K562 (cell line): ENCODE results near the gene POU2AF3. TPM values are rescaled to one million over a fixed set of nuclear protein-coding genes. Genes with fewer than 3 reads are reported as not detected.

Experiments
- ATAC-seq: fragments of 200-7000 bp; cut with Tn5 transposase; 3 replicates; pipeline ENCODE4 v1.9.1; 2020; ENCODE audit warnings: moderate library complexity
- BruUV-seq: library from RNA; stranded (reverse); fragments of 400-500 nt; replicated peaks from 2 replicates; lab custom pipeline; 2021; lab: Mats Ljungman, UMichigan
- CTCF ChIA-PET: fragments of 300-600 bp; formaldehyde crosslinking; extraction: SDS; loops from one replicate; lab custom pipeline; 2021; ENCODE audit warnings: low intra/inter-chr PET ratio; lab: Yijun Ruan, JAX
- POLR2A ChIA-PET: fragments of 300-600, 350-650 bp; sonication (Branson Sonifier 250); formaldehyde crosslinking; extraction: SDS; loops from one replicate; lab custom pipeline; 2021; ENCODE audit warnings: antibody characterized with exemption, inconsistent platforms; lab: Yijun Ruan, JAX
- DNase-seq, 4 experiments: peaks; one replicate each; pipeline versions ENCODE4 v3.0.0 to v3.0.0-alpha.2; 2011 to 2018; ENCODE audit warnings: low spot score in 3 of 4, mixed read lengths in 3 of 4; ENCODE audit errors: extremely low read depth in 1 of 4
- FAIRE-seq: peaks from 2 replicates; lab custom pipeline; 2011; peaks lifted over from hg19 to GRCh38; lab: Jason Lieb, UNC
- H2AFZ ChIP-seq: 2 replicates; pipeline ENCODE4 v1.6.0; 2011; ENCODE audit warnings: low read depth, low read length, control low read depth, inconsistent platforms
- H3K27ac ChIP-seq: fragments of 200-600 bp; 3 replicates; pipeline ENCODE4 v1.8.0; 2011; ENCODE audit warnings: low read depth, mild to moderate bottlenecking, control low read depth, inconsistent platforms, low read length, moderate library complexity, mixed read lengths; ENCODE audit errors: extremely low read depth
- H3K27me3 ChIP-seq, 2 experiments: fragments of 300-600 bp in 1 of 2; 2 replicates in 1 of 2; 3 replicates in 1 of 2; pipeline versions ENCODE4 v1.6.0 to v1.8.0; 2011; ENCODE audit warnings: inconsistent platforms in 2 of 2, low read length in 2 of 2, mild to moderate bottlenecking in 1 of 2, mixed read lengths in 1 of 2, moderate library complexity in 1 of 2; ENCODE audit not compliant: control insufficient read depth in 2 of 2, insufficient read depth in 2 of 2
- H3K36me3 ChIP-seq: fragments of 300-600 bp; 3 replicates; pipeline ENCODE4 v1.8.0; 2011; ENCODE audit warnings: mild to moderate bottlenecking, low read length, inconsistent platforms; ENCODE audit not compliant: control insufficient read depth, insufficient read depth
- H3K4me1 ChIP-seq, 2 experiments: fragments of 200-600 bp in 1 of 2; replicated peaks in 1 of 2; 2 replicates in 1 of 2; 3 replicates in 1 of 2; pipeline versions ENCODE4 v1.5.1 to v1.8.0; 2011; ENCODE audit warnings: inconsistent platforms in 2 of 2, low read length in 2 of 2, mild to moderate bottlenecking in 1 of 2, mixed read lengths in 1 of 2, moderate library complexity in 1 of 2; ENCODE audit not compliant: control insufficient read depth in 2 of 2, insufficient read depth in 2 of 2
- H3K4me2 ChIP-seq: 2 replicates; pipeline ENCODE4 v1.6.1; 2011; ENCODE audit warnings: low read length, control low read depth, inconsistent platforms, mixed read lengths; ENCODE audit not compliant: insufficient read depth
- H3K4me3 ChIP-seq: fragments of 200-600 bp; sonication (generic), shearing (Covaris generic); 2 replicates; pipeline ENCODE4 v1.5.1; 2016; ENCODE audit warnings: control low read depth, inconsistent platforms
- H3K79me2 ChIP-seq: fragments of 200-600 bp; 3 replicates; pipeline ENCODE4 v1.8.0; 2011; ENCODE audit warnings: low read length, inconsistent platforms; ENCODE audit not compliant: control insufficient read depth, insufficient read depth
- H3K9ac ChIP-seq, 2 experiments: 2 replicates each; pipeline versions ENCODE4 v1.6.0 to v1.6.1; 2011; ENCODE audit warnings: low read depth in 2 of 2, low read length in 2 of 2, control low read depth in 1 of 2, inconsistent platforms in 1 of 2, mild to moderate bottlenecking in 1 of 2, mixed read lengths in 1 of 2; ENCODE audit not compliant: insufficient read depth in 1 of 2
- H3K9me1 ChIP-seq: one replicate; pipeline ENCODE4 v1.6.0; 2011; ENCODE audit warnings: inconsistent platforms, mild to moderate bottlenecking, low read length, moderate library complexity; ENCODE audit not compliant: control insufficient read depth, insufficient read depth
- H3K9me3 ChIP-seq: replicated peaks from 2 replicates; pipeline ENCODE4 v1.5.1; 2011; ENCODE audit warnings: low read depth, low read length, inconsistent platforms; ENCODE audit not compliant: control insufficient read depth, insufficient read depth
- H4K20me1 ChIP-seq: replicated peaks from 2 replicates; pipeline ENCODE4 v1.6.1; 2011; ENCODE audit warnings: low read length, inconsistent platforms, mixed read lengths; ENCODE audit not compliant: control insufficient read depth, insufficient read depth
- ATF1 ChIP-seq, 2 experiments: fragments of 450-650 bp in 1 of 2; IDR thresholded peaks; 2 replicates each; pipeline ENCODE4 v1.6.1; 2016; ENCODE audit warnings: missing compliant biosample characterization in 1 of 2, missing genetic modification characterization in 1 of 2
- BRCA1 ChIP-seq, 2 experiments: fragments of 450-650 bp in 1 of 2; sonication (generic) in 1 of 2; formaldehyde crosslinking in 1 of 2; IDR thresholded peaks; 2 replicates each; pipeline versions ENCODE4 v1.5.0 to v1.6.1; 2017 to 2020; ENCODE audit warnings: mild to moderate bottlenecking in 1 of 2, missing genetic modification reagents in 1 of 2
- KHSRP ChIP-seq: fragments of 450-650 bp; IDR thresholded peaks from 2 replicates; pipeline ENCODE4 v1.6.1; 2017
- NCOR1 ChIP-seq: fragments of 450-650 bp; IDR thresholded peaks from 2 replicates; pipeline ENCODE4 v1.6.1; 2016; ENCODE audit warnings: mild to moderate bottlenecking, moderate library complexity
- NFE2L1 ChIP-seq: fragments of 450-650 bp; IDR thresholded peaks from 2 replicates; pipeline ENCODE4 v1.6.1; 2016; ENCODE audit warnings: missing genetic modification characterization, low read depth, mild to moderate bottlenecking, missing compliant biosample characterization, moderate library complexity, borderline replicate concordance
- RBM34 ChIP-seq: fragments of 200-400 bp; formaldehyde crosslinking; IDR thresholded peaks from 2 replicates; pipeline ENCODE4 v1.6.1; 2018; ENCODE audit warnings: low read length, borderline replicate concordance; ENCODE audit not compliant: insufficient read depth
- WGBS: fragments of 100-300 bp; shearing (Covaris generic); methylation state at CpG from one replicate; pipeline ENCODE4 v1.1.6; 2016; ENCODE audit warnings: low coverage, mixed read lengths; ENCODE audit not compliant: insufficient coverage; ENCODE audit errors: missing lambda C conversion rate; 5-methylcytosine and 5-hydroxymethylcytosine counted together
- in situ Hi-C: fragments of 300-500 bp; cut with MboI; formaldehyde crosslinking; loops from 4 replicates; pipeline ENCODE4 v1.15.0; 2018; ENCODE audit warnings: inconsistent platforms, mixed read lengths
- intact Hi-C: fragments of 100-400 bp; cut with micrococcal nuclease; formaldehyde crosslinking; loops from 2 replicates; pipeline ENCODE4 v1.14.2; 2022
- polyA plus RNA-seq, 8 experiments: library from polyadenylated mRNA; depleted of rRNA in 4 of 8; stranded (reverse) in 5 of 8; unstranded in 3 of 8; fragments of >200 nt; fragmentation: Nextera tagmentation in 2 of 8; fragmentation: Illumina TruSeq in 1 of 8; extraction: Ambion mirVana in 2 of 8; extraction: Trizol in 1 of 8; gene quantifications; 2 replicates each; pipeline versions ENCODE4 v1.2.1 to v1.2.3, GENCODE V29; 2011 to 2014; ENCODE audit warnings: inconsistent platforms in 1 of 8, missing spikeins in 1 of 8
- total RNA-seq, 7 experiments: library from RNA; depleted of rRNA in 6 of 7; stranded (reverse); fragments of >200 nt in 6 of 7; fragmentation: Illumina TruSeq in 2 of 7; extraction: Trizol in 2 of 7; gene quantifications; 2 replicates each; pipeline versions ENCODE4 v1.2.1 to v1.2.3, GENCODE V29; 2011 to 2021; ENCODE audit warnings: low replicate concordance in 1 of 7
- TF ChIP-seq, protein P1 (sequence below): IDR thresholded peaks from 2 replicates; pipeline ENCODE4 v1.6.1; 2012; ENCODE audit warnings: low read depth, low read length, improper control_type of control experiment, borderline replicate concordance
- TF ChIP-seq, protein P2 (sequence below): sonication (generic); formaldehyde crosslinking; IDR thresholded peaks from 2 replicates; pipeline ENCODE4 v1.8.0; 2023; ENCODE audit warnings: missing genetic modification reagents, mild to moderate bottlenecking, borderline replicate concordance
- TF ChIP-seq, protein P3 (sequence below), 2 experiments: fragments of 450-650 bp in 1 of 2; sonication (generic) in 1 of 2; formaldehyde crosslinking; conservative IDR thresholded peaks; 2 replicates each; pipeline versions ENCODE4 v1.4.0 to v1.8.1; 2020 to 2022; ENCODE audit warnings: mild to moderate bottlenecking in 1 of 2, missing genetic modification reagents in 1 of 2
- TF ChIP-seq, protein P4 (sequence below): sonication (generic); formaldehyde crosslinking; IDR thresholded peaks from 2 replicates; pipeline ENCODE4 v1.8.0; 2023; ENCODE audit warnings: mild to moderate bottlenecking, missing genetic modification reagents

The POU2AF3 gene
- total and polyA plus RNA-seq, 9 of the 15 experiments (the other 6 are each of a cell fraction or from before 2014, with no cell fraction given): not detected

DNA sequence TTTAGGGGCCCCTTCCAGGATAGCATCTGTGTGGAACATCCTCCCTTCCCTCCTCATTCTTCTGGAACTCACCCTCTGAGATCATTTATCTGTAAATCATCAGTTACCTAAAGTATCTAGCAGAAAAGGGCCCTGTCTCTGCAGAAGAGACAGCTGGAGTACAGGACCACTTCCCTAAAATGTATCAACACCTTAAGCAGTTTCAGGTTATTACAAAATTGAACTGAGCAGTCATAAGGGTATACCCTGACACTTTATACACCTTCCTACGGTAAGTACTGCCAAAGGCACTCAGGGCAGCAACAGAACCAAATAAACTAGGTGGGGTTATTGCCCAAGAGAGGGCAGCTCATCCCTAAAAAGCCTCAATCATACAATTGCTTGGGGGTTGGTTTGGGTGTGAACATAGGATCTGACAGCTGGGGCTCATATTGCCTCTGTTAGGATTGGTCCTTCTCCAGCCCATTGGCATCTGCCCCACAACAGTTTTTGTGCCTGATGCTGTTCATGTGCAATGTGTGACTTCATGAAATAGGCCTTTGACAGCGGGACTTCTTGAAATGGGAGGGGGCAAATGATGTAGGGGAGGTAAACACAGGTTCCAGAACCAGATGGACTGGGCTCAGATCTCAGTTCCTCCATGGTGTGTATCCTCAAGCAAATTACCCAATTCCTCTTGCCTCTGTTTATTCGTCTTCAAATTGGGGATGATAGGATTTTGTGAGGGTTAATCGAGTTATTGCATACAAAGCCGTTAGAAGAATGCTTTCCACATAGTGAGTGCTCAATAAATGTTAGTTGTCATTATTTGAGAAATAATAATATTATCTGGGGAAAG, 2.9 kb downstream of the POU2AF3 start:
- no TSS peak for BruUV-seq
- ChIA-PET POLR2A (interaction anchor here (0.6 kb wide), 1 partner anchor 14 kb away, joined by 3 read pairs; no protein-coding TSS in a partner anchor), CTCF (no interaction called here)
- H3K9ac ChIP-seq: no peak overlapping the region
- no peak overlapping the region for H3K4me3 ChIP-seq
- no peak overlapping the region for H3K4me2 ChIP-seq
- ATAC-seq: no peak
- in situ Hi-C loops: no loop called here
- H3K27ac ChIP-seq: no peak overlapping the region
- WGBS: 0% methylated on average over 5 of the region's 5 CpGs
- H3K27me3 ChIP-seq: peaks cover 2 to 28% of the 10 kb centered on the region in 2 experiments; a peak in 3 of 5 replicates
- H4K20me1 ChIP-seq: peaks cover 3% of the 10 kb centered on the region; the same call in 1 of the 2 replicates
- H3K9me3 ChIP-seq: no peaks in the 10 kb centered on the region
- no peak for FAIRE-seq
- peaks cover 0 to 9% of the 10 kb centered on the region in 2 experiments; a peak in 1 of 5 replicates for H3K4me1 ChIP-seq
- intact Hi-C loops: no loop called here
- H2AFZ ChIP-seq: no peak overlapping the region
- no peaks in the 10 kb centered on the region for H3K36me3 ChIP-seq
- no peaks in the 10 kb centered on the region for H3K9me1 ChIP-seq
- no peaks in the 10 kb centered on the region for H3K79me2 ChIP-seq
- no peak for DNase-seq
- TF ChIP-seq KHSRP: no peak
- TF ChIP-seq, protein P1, sequence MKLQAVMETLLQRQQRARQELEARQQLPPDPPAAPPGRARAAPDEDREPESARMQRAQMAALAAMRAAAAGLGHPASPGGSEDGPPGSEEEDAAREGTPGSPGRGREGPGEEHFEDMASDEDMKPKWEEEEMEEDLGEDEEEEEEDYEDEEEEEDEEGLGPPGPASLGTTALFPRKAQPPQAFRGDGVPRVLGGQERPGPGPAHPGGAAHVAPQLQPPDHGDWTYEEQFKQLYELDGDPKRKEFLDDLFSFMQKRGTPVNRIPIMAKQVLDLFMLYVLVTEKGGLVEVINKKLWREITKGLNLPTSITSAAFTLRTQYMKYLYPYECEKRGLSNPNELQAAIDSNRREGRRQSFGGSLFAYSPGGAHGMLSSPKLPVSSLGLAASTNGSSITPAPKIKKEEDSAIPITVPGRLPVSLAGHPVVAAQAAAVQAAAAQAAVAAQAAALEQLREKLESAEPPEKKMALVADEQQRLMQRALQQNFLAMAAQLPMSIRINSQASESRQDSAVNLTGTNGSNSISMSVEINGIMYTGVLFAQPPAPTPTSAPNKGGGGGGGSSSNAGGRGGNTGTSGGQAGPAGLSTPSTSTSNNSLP: no peak
- no peak for TF ChIP-seq BRCA1 (IDR thresholded peaks at IDR 0.05)
- no peak for TF ChIP-seq BRCA1 (CRISPR knock-in tag; IDR thresholded peaks at IDR 0.05)
- TF ChIP-seq, protein P2, sequence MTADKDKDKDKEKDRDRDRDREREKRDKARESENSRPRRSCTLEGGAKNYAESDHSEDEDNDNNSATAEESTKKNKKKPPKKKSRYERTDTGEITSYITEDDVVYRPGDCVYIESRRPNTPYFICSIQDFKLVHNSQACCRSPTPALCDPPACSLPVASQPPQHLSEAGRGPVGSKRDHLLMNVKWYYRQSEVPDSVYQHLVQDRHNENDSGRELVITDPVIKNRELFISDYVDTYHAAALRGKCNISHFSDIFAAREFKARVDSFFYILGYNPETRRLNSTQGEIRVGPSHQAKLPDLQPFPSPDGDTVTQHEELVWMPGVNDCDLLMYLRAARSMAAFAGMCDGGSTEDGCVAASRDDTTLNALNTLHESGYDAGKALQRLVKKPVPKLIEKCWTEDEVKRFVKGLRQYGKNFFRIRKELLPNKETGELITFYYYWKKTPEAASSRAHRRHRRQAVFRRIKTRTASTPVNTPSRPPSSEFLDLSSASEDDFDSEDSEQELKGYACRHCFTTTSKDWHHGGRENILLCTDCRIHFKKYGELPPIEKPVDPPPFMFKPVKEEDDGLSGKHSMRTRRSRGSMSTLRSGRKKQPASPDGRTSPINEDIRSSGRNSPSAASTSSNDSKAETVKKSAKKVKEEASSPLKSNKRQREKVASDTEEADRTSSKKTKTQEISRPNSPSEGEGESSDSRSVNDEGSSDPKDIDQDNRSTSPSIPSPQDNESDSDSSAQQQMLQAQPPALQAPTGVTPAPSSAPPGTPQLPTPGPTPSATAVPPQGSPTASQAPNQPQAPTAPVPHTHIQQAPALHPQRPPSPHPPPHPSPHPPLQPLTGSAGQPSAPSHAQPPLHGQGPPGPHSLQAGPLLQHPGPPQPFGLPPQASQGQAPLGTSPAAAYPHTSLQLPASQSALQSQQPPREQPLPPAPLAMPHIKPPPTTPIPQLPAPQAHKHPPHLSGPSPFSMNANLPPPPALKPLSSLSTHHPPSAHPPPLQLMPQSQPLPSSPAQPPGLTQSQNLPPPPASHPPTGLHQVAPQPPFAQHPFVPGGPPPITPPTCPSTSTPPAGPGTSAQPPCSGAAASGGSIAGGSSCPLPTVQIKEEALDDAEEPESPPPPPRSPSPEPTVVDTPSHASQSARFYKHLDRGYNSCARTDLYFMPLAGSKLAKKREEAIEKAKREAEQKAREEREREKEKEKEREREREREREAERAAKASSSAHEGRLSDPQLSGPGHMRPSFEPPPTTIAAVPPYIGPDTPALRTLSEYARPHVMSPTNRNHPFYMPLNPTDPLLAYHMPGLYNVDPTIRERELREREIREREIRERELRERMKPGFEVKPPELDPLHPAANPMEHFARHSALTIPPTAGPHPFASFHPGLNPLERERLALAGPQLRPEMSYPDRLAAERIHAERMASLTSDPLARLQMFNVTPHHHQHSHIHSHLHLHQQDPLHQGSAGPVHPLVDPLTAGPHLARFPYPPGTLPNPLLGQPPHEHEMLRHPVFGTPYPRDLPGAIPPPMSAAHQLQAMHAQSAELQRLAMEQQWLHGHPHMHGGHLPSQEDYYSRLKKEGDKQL: no peak
- TF ChIP-seq, protein P3, sequence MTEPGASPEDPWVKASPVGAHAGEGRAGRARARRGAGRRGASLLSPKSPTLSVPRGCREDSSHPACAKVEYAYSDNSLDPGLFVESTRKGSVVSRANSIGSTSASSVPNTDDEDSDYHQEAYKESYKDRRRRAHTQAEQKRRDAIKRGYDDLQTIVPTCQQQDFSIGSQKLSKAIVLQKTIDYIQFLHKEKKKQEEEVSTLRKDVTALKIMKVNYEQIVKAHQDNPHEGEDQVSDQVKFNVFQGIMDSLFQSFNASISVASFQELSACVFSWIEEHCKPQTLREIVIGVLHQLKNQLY (CRISPR knock-in tag; conservative IDR thresholded peaks at IDR 0.05): no peak
- TF ChIP-seq ATF1 (CRISPR knock-in tag; IDR thresholded peaks at IDR 0.05): no peak
- TF ChIP-seq ATF1 (tag; IDR thresholded peaks at IDR 0.05): no peak
- no peak for TF ChIP-seq NFE2L1
- TF ChIP-seq, protein P4, sequence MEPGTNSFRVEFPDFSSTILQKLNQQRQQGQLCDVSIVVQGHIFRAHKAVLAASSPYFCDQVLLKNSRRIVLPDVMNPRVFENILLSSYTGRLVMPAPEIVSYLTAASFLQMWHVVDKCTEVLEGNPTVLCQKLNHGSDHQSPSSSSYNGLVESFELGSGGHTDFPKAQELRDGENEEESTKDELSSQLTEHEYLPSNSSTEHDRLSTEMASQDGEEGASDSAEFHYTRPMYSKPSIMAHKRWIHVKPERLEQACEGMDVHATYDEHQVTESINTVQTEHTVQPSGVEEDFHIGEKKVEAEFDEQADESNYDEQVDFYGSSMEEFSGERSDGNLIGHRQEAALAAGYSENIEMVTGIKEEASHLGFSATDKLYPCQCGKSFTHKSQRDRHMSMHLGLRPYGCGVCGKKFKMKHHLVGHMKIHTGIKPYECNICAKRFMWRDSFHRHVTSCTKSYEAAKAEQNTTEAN (CRISPR knock-in tag): no peak
- no peak for TF ChIP-seq RBM34
- no peak for TF ChIP-seq NCOR1
